Mucosa of descending colon (tissue), 3 donors: ENCODE results near the gene ARL15. TPM values are rescaled to one million over a fixed set of nuclear protein-coding genes. Genes with fewer than 3 reads are reported as not detected.

Experiments
- ATAC-seq: fragments of 200-7000 bp; cut with Tn5 transposase; one replicate; pipeline ENCODE4 v1.9.1; 2020; ENCODE audit warnings: mild to moderate bottlenecking, moderate library complexity
- DNase-seq, 3 donors: peaks; one replicate each; pipeline ENCODE4 v3.0.0-alpha.2; 2020
- H3K36me3 ChIP-seq: fragments of 200-600 bp; one replicate; pipeline ENCODE4 v1.8.0; 2021; ENCODE audit warnings: low read depth, mild to moderate bottlenecking
- H3K4me1 ChIP-seq: fragments of 200-600 bp; one replicate; pipeline ENCODE4 v1.8.0; 2021; ENCODE audit warnings: low read depth, mild to moderate bottlenecking
- H3K4me3 ChIP-seq: fragments of 200-600 bp; one replicate; pipeline ENCODE4 v1.8.0; 2021; ENCODE audit warnings: mild to moderate bottlenecking
- H3K9me3 ChIP-seq: fragments of 200-600 bp; one replicate; pipeline ENCODE4 v1.8.0; 2021; ENCODE audit warnings: mild to moderate bottlenecking
- CTCF ChIP-seq: fragments of 200-600 bp; IDR thresholded peaks from one replicate; pipeline ENCODE4 v1.8.0; 2022; ENCODE audit warnings: antibody characterized with exemption, mild to moderate bottlenecking
- intact Hi-C, 2 donors: fragments of 100-400 bp; cut with DNase I in 1 of 2; cut with micrococcal nuclease in 1 of 2; formaldehyde crosslinking; loops; one replicate each; pipeline versions ENCODE4 v1.11.0 to v1.11.1; 2022; cut with DNase I, micrococcal nuclease
- total RNA-seq, 3 donors: library from RNA; stranded (reverse); fragmentation: NEBNext Ultra II Directional in 2 of 3; extraction: Animal tissue kit (Norgen Biotek cat#: 25700) in 2 of 3; gene quantifications; one replicate each; pipeline versions ENCODE4 v1.2.1 to v1.2.4, GENCODE V29; 2021 to 2023
- donor health status: DM: no; HTN: no; CAD: no; lungs with moderate emphysema.
- donor health status: DM: no; HTN: no; CAD: no.
- donor health status: DM: no; HTN: yes; CAD: no.

The ARL15 gene
- total RNA-seq, 3 donors from 2014 or later: 21.2 to 34.8 (median 30.1) TPM

GRCh38 chr5:54227759-54228158 is 82.6 kb downstream of the ARL15 start:
- no peaks in the 10 kb centered on the region for H3K36me3 ChIP-seq
- no peaks in the 10 kb centered on the region for H3K9me3 ChIP-seq
- intact Hi-C loops: no loop called here
- TF ChIP-seq CTCF: no peak
- H3K4me3 ChIP-seq: no peak overlapping the region
- no peak for ATAC-seq
- H3K4me1 ChIP-seq: no peaks in the 10 kb centered on the region
- no peak for DNase-seq

GRCh38 chr5:54227109-54227508 is 83.3 kb downstream of the ARL15 start:
- no peak for ATAC-seq

GRCh38 chr5:54226215-54226614 is 84.2 kb downstream of the ARL15 start:
- DNase-seq (no peak), ATAC-seq (no peak)
- TF ChIP-seq CTCF: no peak
- no peaks in the 10 kb centered on the region for H3K36me3 ChIP-seq
- no peaks in the 10 kb centered on the region for H3K9me3 ChIP-seq
- H3K4me3 ChIP-seq: no peak overlapping the region
- intact Hi-C loops: no loop called here
- no peaks in the 10 kb centered on the region for H3K4me1 ChIP-seq

More at GRCh38 chr5:54227109-54227508, 83.3 kb downstream of the ARL15 start:
- intact Hi-C loops: no loop called here
- no peaks in the 10 kb centered on the region for H3K36me3 ChIP-seq
- H3K4me3 ChIP-seq: no peak overlapping the region
- no peak for DNase-seq
- H3K4me1 ChIP-seq: no peaks in the 10 kb centered on the region
- no peak for TF ChIP-seq CTCF
- H3K9me3 ChIP-seq: no peaks in the 10 kb centered on the region

- H3K4me3 ChIP-seq: no peak overlapping the region
- no peaks in the 10 kb centered on the region for H3K4me1 ChIP-seq
- intact Hi-C loops: no loop called here
- no peaks in the 10 kb centered on the region for H3K9me3 ChIP-seq
- no peak for DNase-seq
- no peaks in the 10 kb centered on the region for H3K36me3 ChIP-seq
- ATAC-seq: no peak
- TF ChIP-seq CTCF: no peak
Observed at GRCh38 chr5:54224103-54224826, 86.1 kb downstream of the ARL15 start.

GRCh38 chr5:54222336-54222735 is 88.0 kb downstream of the ARL15 start:
- TF ChIP-seq CTCF: no peak
- Histone ChIP-seq H3K9me3 (no peaks in the 10 kb centered on the region), H3K4me3 (no peak overlapping the region), H3K4me1 (no peaks in the 10 kb centered on the region), H3K36me3 (no peaks in the 10 kb centered on the region)
- intact Hi-C loops: no loop called here
- no peak for DNase-seq
- ATAC-seq: no peak
